Femur (tissue), 1 donor: ENCODE data around the gene ID1.
"Not testable (repeated sequence)": the region's sequence is repeated elsewhere in the genome, so short reads cannot be mapped to it uniquely, and the experiment has no call there.

Experiments
- DNase-seq: peaks from one replicate; pipeline ENCODE4 v3.0.0-alpha.2; 2017

The ID1 gene

GRCh38 chr20:31638816-31639215, 33.7 kb downstream of the ID1 start:
- no peak for DNase-seq

DNA sequence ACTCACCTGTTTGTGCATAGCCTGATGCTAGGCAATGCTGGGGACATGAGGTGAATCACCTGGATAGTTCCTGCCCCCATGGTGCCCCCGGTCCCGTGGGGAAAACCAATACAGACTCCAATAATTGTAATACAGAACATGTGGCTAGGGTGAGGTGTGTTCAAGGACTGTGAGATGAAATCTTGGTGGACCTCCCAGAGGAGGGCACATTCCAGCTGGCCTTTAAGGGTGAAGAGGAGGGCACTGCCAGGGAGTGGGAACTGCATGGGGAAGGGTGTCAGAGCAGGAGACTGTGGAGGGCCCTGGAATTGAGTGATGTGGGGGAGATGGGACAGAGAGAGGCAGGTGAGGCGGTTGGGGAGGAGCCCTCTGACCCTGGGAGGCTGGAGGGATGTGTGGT, 35.2 kb downstream of the ID1 start:
- DNase-seq = no peak

DNA sequence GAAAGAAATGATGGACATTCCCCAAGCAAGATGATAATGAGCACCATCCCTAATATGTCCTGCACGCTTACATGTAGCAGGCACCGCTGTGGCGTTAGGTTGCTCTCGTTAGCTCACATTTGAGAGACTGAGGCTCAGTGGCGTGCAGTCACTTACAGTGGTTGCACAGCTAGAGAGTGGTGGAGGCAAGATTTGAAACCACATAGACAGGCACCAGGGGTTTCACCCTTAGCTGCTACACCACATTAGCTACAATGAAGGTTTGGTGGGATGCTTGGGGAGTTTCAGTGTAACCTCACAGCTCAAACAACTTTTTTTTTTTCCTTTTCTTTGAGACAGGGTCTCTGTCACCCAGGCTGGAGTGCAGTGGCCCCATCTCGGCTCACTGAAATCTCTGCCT, 36.3 kb downstream of the ID1 start:
- DNase-seq = no peak

GRCh38 chr20:31642837-31643236, 37.7 kb downstream of the ID1 start:
- no peak for DNase-seq

DNA sequence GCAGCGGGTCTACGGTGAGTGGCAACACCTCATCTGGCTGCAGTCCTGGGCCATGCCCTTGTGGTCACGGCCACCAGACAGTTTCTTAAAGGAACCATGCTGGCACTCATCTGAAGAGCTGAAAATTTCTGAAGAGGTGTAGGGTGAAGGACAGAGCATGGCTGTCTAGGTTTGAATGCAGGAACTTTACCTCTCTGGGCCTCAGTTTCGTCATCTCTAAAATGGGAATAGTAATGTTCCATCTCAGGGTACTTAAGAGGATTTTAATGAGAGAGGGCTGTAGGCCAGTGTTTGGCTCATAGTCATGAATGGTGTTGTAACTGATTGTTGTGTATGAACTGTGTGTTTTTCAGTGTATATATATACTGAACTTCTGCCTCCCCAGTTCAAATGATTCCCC, 38.4 kb downstream of the ID1 start:
- no peak for DNase-seq

GRCh38 chr20:31644701-31645100, 39.6 kb downstream of the ID1 start:
- no peak for DNase-seq

DNA sequence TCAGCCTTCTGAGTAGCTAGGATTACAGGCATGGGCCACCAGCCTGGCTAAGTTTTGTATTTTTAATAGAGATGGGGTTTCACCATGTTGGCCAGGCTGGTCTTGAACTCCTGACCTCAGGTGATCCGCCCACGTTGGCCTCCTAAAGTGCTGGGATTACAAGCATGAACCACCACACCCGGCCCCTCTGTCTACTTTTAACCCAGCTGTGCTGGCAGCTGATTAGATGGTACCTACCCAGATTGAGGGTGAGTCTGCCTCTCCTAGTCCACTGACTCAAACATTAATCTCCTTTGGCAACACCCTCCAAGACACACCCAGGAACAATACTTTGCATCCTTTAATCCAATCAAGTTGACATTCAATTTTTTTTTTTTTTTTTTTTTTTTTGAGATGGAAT, 43.0 kb downstream of the ID1 start:
- not testable (repeated sequence) for DNase-seq

GRCh38 chr20:31652917-31653396, 47.9 kb downstream of the ID1 start:
- DNase-seq = no peak

GRCh38 chr20:31653561-31653960, 48.5 kb downstream of the ID1 start:
- DNase-seq = no peak

DNA sequence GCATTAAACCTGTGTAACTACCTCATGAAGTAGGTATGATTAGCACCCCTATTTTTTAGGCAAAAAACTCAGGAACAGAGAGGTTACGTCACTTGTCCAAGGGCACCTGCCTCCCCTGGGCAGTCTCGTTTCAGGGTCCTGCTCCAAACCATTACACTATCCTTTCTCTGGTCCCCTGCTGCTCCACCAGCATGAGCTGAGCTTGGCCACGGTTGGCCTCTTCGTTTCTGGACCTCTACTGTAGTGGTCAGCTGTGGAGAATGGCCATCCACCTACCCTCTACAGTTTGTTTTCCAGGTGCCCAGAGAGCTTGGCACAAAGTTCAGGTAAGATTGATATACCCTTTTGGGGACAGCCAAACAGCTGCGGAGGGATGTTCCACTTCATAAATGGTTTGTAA, 49.4 kb downstream of the ID1 start:
- no peak for DNase-seq
